H1 (cell line): ENCODE data around the gene ARF3. TPM values are rescaled to one million over a fixed set of nuclear protein-coding genes. Genes with fewer than 3 reads are reported as not detected.

Experiments
- CTCF ChIA-PET: fragments of 300-600 bp; sonication (Branson Sonifier 250); formaldehyde crosslinking; loops from one replicate; lab custom pipeline; 2021; ENCODE audit not compliant: partially characterized antibody; lab: Charles Lee
- POLR2A ChIA-PET: fragments of 300-600 bp; sonication (Branson Sonifier 250); formaldehyde crosslinking; loops from one replicate; lab custom pipeline; 2021; ENCODE audit warnings: inconsistent platforms; ENCODE audit not compliant: partially characterized antibody; lab: Charles Lee
- DNase-seq, 2 experiments: peaks; one replicate each; pipeline versions ENCODE4 v3.0.0 to v3.0.0-alpha.2; 2010 to 2022; ENCODE audit warnings: low spot score in 2 of 2, low read depth in 1 of 2, mixed read lengths in 1 of 2
- FAIRE-seq: peaks from 2 replicates; lab custom pipeline; 2011; peaks lifted over from hg19 to GRCh38; lab: Jason Lieb, UNC
- H2AFZ ChIP-seq: 2 replicates; pipeline ENCODE4 v1.8.1; 2012; ENCODE audit warnings: low read length, inconsistent platforms
- H2AK5ac ChIP-seq: 2 replicates; pipeline ENCODE4 v1.6.1; 2013; ENCODE audit warnings: low read depth, low read length
- H2BK120ac ChIP-seq: replicated peaks from 2 replicates; pipeline ENCODE3; 2013; ENCODE audit warnings: low read depth, low read length, inconsistent platforms
- H2BK12ac ChIP-seq: 2 replicates; pipeline ENCODE4 v1.6.1; 2013; ENCODE audit warnings: low read depth, low read length
- H2BK15ac ChIP-seq: 2 replicates; pipeline ENCODE4 v1.6.1; 2013; ENCODE audit warnings: low read length
- H2BK20ac ChIP-seq: 2 replicates; pipeline ENCODE4 v1.6.1; 2013; ENCODE audit warnings: low read length
- H2BK5ac ChIP-seq: 2 replicates; pipeline ENCODE4 v1.6.1; 2013; ENCODE audit warnings: low read depth, low read length
- H3K14ac ChIP-seq: 2 replicates; pipeline ENCODE4 v1.6.1; 2013; ENCODE audit warnings: inconsistent platforms; ENCODE audit not compliant: insufficient read length
- H3K18ac ChIP-seq: 2 replicates; pipeline ENCODE4 v1.6.1; 2013; ENCODE audit warnings: low read length; ENCODE audit errors: extremely low read depth
- H3K23ac ChIP-seq: 2 replicates; pipeline ENCODE4 v1.6.1; 2013; ENCODE audit warnings: inconsistent platforms; ENCODE audit not compliant: insufficient read length
- H3K23me2 ChIP-seq: 2 replicates; pipeline ENCODE4 v1.6.1; 2013; ENCODE audit warnings: low read depth, low read length
- H3K27ac ChIP-seq: 2 replicates; pipeline ENCODE4 v1.6.1; 2011; ENCODE audit warnings: low read depth, low read length, inconsistent platforms
- H3K27me3 ChIP-seq, 4 experiments: replicated peaks in 1 of 4; 1 replicate in 1 of 4; 2 replicates in 3 of 4; pipeline versions ENCODE4 v1.6.1 to v1.8.1; 2011 to 2013; ENCODE audit warnings: low read length in 3 of 4, mild to moderate bottlenecking in 3 of 4, inconsistent platforms in 2 of 4, mixed read lengths in 2 of 4, moderate library complexity in 1 of 4; ENCODE audit not compliant: control insufficient read depth in 3 of 4, insufficient read depth in 3 of 4; ENCODE audit errors: extremely low read depth in 1 of 4
- H3K36me3 ChIP-seq, 4 experiments: 2 replicates each; pipeline versions ENCODE4 v1.6.1 to v1.8.1; 2011 to 2013; ENCODE audit warnings: mild to moderate bottlenecking in 4 of 4, low read length in 3 of 4, moderate library complexity in 2 of 4, control low read depth in 1 of 4, inconsistent platforms in 1 of 4; ENCODE audit not compliant: insufficient read depth in 4 of 4, control insufficient read depth in 2 of 4
- H3K4ac ChIP-seq: replicated peaks from 2 replicates; pipeline ENCODE3; 2013; ENCODE audit warnings: low read length, low read depth, mixed read lengths, inconsistent platforms; ENCODE audit not compliant: insufficient read length
- H3K4me1 ChIP-seq, 4 experiments: replicated peaks in 1 of 4; 1 replicate in 1 of 4; 2 replicates in 3 of 4; pipeline versions ENCODE4 v1.6.1 to v1.8.1; 2011 to 2013; ENCODE audit warnings: low read length in 3 of 4, inconsistent platforms in 2 of 4, mixed read lengths in 1 of 4; ENCODE audit not compliant: insufficient read depth in 4 of 4, control insufficient read depth in 3 of 4
- H3K4me2 ChIP-seq, 2 experiments: 2 replicates each; pipeline versions ENCODE4 v1.6.1 to v1.8.1; 2011 to 2013; ENCODE audit warnings: low read depth in 2 of 2, low read length in 2 of 2, control low read depth in 1 of 2, inconsistent platforms in 1 of 2, mild to moderate bottlenecking in 1 of 2; ENCODE audit not compliant: insufficient read depth in 1 of 2
- H3K4me3 ChIP-seq, 4 experiments: fragments of 200-600, 300-600 bp in 1 of 4; sonication (generic), shearing (Covaris generic), sonication (Bioruptor Twin) in 1 of 4; 2 replicates each; pipeline versions ENCODE4 v1.5.1 to v1.8.1; 2011 to 2016; ENCODE audit warnings: low read length in 4 of 4, low read depth in 3 of 4, control low read depth in 2 of 4, inconsistent platforms in 2 of 4, mild to moderate bottlenecking in 2 of 4, mixed read lengths in 1 of 4, moderate library complexity in 1 of 4; ENCODE audit not compliant: insufficient read depth in 2 of 4; ENCODE audit errors: extremely low read depth in 1 of 4
- H3K56ac ChIP-seq: replicated peaks from 2 replicates; pipeline ENCODE3; 2013; ENCODE audit warnings: low read depth, mild to moderate bottlenecking, mixed read lengths, low read length, inconsistent platforms; ENCODE audit not compliant: insufficient read length
- H3K79me1 ChIP-seq: 2 replicates; pipeline ENCODE4 v1.6.1; 2013; ENCODE audit warnings: low read depth, low read length, control low read depth
- H3K79me2 ChIP-seq, 2 experiments: 2 replicates each; pipeline versions ENCODE4 v1.6.1 to v1.8.1; 2012 to 2013; ENCODE audit warnings: low read length in 2 of 2, mild to moderate bottlenecking in 2 of 2, inconsistent platforms in 1 of 2; ENCODE audit not compliant: insufficient read depth in 2 of 2, control insufficient read depth in 1 of 2
- H3K9ac ChIP-seq, 4 experiments: replicated peaks in 1 of 4; 1 replicate in 1 of 4; 2 replicates in 3 of 4; pipeline versions ENCODE4 v1.6.1 to v1.8.1; 2011 to 2013; ENCODE audit warnings: low read depth in 3 of 4, low read length in 3 of 4, control low read depth in 2 of 4, mild to moderate bottlenecking in 2 of 4, moderate library complexity in 2 of 4, inconsistent platforms in 1 of 4; ENCODE audit errors: extremely low read depth in 1 of 4
- H3K9me3 ChIP-seq, 2 experiments: 2 replicates each; pipeline versions ENCODE4 v1.6.1 to v1.8.1; 2012 to 2013; ENCODE audit warnings: mild to moderate bottlenecking in 2 of 2, moderate library complexity in 2 of 2, control low read depth in 1 of 2, inconsistent platforms in 1 of 2, low read depth in 1 of 2, low read length in 1 of 2, mixed read lengths in 1 of 2; ENCODE audit not compliant: insufficient read depth in 2 of 2
- H4K20me1 ChIP-seq, 2 experiments: replicated peaks in 1 of 2; 2 replicates each; pipeline versions ENCODE3 to v1.8.1; 2011 to 2013; ENCODE audit warnings: inconsistent platforms in 2 of 2, low read length in 2 of 2, mild to moderate bottlenecking in 1 of 2; ENCODE audit not compliant: insufficient read depth in 2 of 2, control insufficient read depth in 1 of 2
- H4K5ac ChIP-seq: 2 replicates; pipeline ENCODE4 v1.6.1; 2013; ENCODE audit warnings: low read length, low read depth, mixed read lengths, inconsistent platforms; ENCODE audit not compliant: insufficient read length
- H4K8ac ChIP-seq: 2 replicates; pipeline ENCODE4 v1.8.0; 2013; ENCODE audit warnings: mild to moderate bottlenecking, moderate library complexity, low read length, inconsistent platforms; ENCODE audit not compliant: insufficient read depth; ENCODE audit errors: extremely low read depth
- H4K91ac ChIP-seq: replicated peaks from 2 replicates; pipeline ENCODE3; 2013; ENCODE audit warnings: low read length, mixed read lengths, inconsistent platforms; ENCODE audit not compliant: insufficient read length
- ATF3 ChIP-seq: IDR thresholded peaks from 2 replicates; pipeline ENCODE4 v1.6.1; 2011; ENCODE audit warnings: low read depth, mild to moderate bottlenecking, low read length; ENCODE audit not compliant: insufficient read depth
- BCL11A ChIP-seq, 2 experiments: IDR thresholded peaks; one replicate each; pipeline ENCODE4 v1.6.1; 2011; ENCODE audit warnings: low read depth in 2 of 2, low read length in 2 of 2, mild to moderate bottlenecking in 2 of 2
- CTBP2 ChIP-seq: IDR thresholded peaks from 2 replicates; pipeline ENCODE4 v1.7.0; 2011; ENCODE audit warnings: borderline replicate concordance, mild to moderate bottlenecking, moderate library complexity, mixed read lengths, low read length; ENCODE audit not compliant: insufficient read depth, insufficient read length
- GTF2F1 ChIP-seq: IDR thresholded peaks from 2 replicates; pipeline ENCODE4 v1.6.1; 2012; ENCODE audit warnings: low read depth, low read length, improper control_type of control experiment, borderline replicate concordance
- HDAC6 ChIP-seq: IDR thresholded peaks from one replicate; pipeline ENCODE4 v1.7.1; 2012; ENCODE audit warnings: low read depth, mild to moderate bottlenecking, inconsistent platforms, low read length, moderate library complexity
- KDM5A ChIP-seq: fragments of 200-600 bp; IDR thresholded peaks from 2 replicates; pipeline ENCODE4 v1.7.1; 2012; ENCODE audit warnings: mild to moderate bottlenecking, low read length, inconsistent platforms, mixed read lengths
- POLR2AphosphoS5 ChIP-seq: IDR thresholded peaks from 2 replicates; pipeline ENCODE4 v1.6.1; 2011; ENCODE audit warnings: low read depth, low read length
- RFX5 ChIP-seq: IDR thresholded peaks from 2 replicates; pipeline ENCODE4 v1.6.1; 2011; ENCODE audit warnings: low read depth, low read length, improper control_type of control experiment, borderline replicate concordance
- SP1 ChIP-seq: IDR thresholded peaks from 2 replicates; pipeline ENCODE4 v1.6.1; 2011; ENCODE audit warnings: low read depth, low read length
- SP4 ChIP-seq: IDR thresholded peaks from 2 replicates; pipeline ENCODE4 v1.6.1; 2012; ENCODE audit warnings: low read length, inconsistent platforms
- TEAD4 ChIP-seq: IDR thresholded peaks from 2 replicates; pipeline ENCODE4 v1.6.1; 2012; ENCODE audit warnings: low read depth, low read length, inconsistent platforms, mixed read lengths
- USF2 ChIP-seq: IDR thresholded peaks from 2 replicates; pipeline ENCODE4 v1.6.1; 2011; ENCODE audit warnings: low read length, improper control_type of control experiment
- YY1 ChIP-seq: IDR thresholded peaks from 2 replicates; pipeline ENCODE4 v1.6.1; 2011; ENCODE audit warnings: low read depth, mild to moderate bottlenecking, low read length
- WGBS, 2 experiments: shearing (Covaris generic) in 1 of 2; methylation state at CpG; one replicate each; pipeline versions ENCODE4 v1.1.6 to v1.1.7; 2013 to 2015; ENCODE audit warnings: low lambda C conversion rate in 2 of 2, mixed read lengths in 2 of 2, inconsistent platforms in 1 of 2, low coverage in 1 of 2, missing lambda C conversion rate in 1 of 2; ENCODE audit not compliant: insufficient replicate concordance in 2 of 2, insufficient coverage in 1 of 2, insufficient read length in 1 of 2; ENCODE audit errors: extremely low coverage in 1 of 2, missing lambda C conversion rate in 1 of 2; 5-methylcytosine and 5-hydroxymethylcytosine counted together
- polyA plus RNA-seq, 7 experiments: library from polyadenylated mRNA; depleted of rRNA in 3 of 7; stranded (reverse) in 5 of 7; unstranded in 2 of 7; fragments of >200 nt in 5 of 7; fragments of 200-250 nt in 2 of 7; gene quantifications; 1 replicate in 5 of 7; 2 replicates in 1 of 7; 4 replicates in 1 of 7; pipeline versions ENCODE4 v1.2.1 to v1.2.3, GENCODE V29; 2011 to 2013; ENCODE audit warnings: missing spikeins in 2 of 7, mixed read lengths in 2 of 7
- total RNA-seq: library from RNA; stranded (reverse); fragmentation: NEBNext Ultra II Directional; extraction: Animal tissue kit (Norgen Biotek cat#: 25700); gene quantifications from 2 replicates; pipeline ENCODE4 v1.2.1, GENCODE V29; 2021

Gene ARF3
- total and polyA plus RNA-seq, 2 of the 8 experiments (the other 6 are each of a cell fraction or from before 2014, with no cell fraction given), result 231 to 250 TPM

- no peak overlapping the region for H2BK5ac ChIP-seq
- TF ChIP-seq CTBP2 (no peak), RFX5 (no peak), ATF3 (no peak), SP1 (no peak), KDM5A (no peak), YY1 (no peak), POLR2AphosphoS5 (no peak), USF2 (no peak), TEAD4 (no peak), GTF2F1 (no peak), HDAC6 (no peak), BCL11A (IDR thresholded peaks at IDR 0.05; ENCODE audit: low read depth in 2 of 2, low read length in 2 of 2) (no peak), SP4 (no peak)
Measured at GRCh38 chr12:48946943-48947342, 10.3 kb downstream of the ARF3 start.

More at GRCh38 chr12:48946943-48947342, 10.3 kb downstream of the ARF3 start:
- H2AK5ac ChIP-seq, result no peak overlapping the region
- no peaks in the 10 kb centered on the region for H3K9me3 ChIP-seq
- no peak overlapping the region for H3K4me2 ChIP-seq
- peaks cover 4 to 91% of the 10 kb centered on the region in 2 experiments for H3K79me2 ChIP-seq
- no peak overlapping the region for H3K4me3 ChIP-seq
- POLR2A ChIA-PET, result interaction anchor here (0.6 to 8.7 kb wide), 5 partner anchors 8 to 94 kb away, joined by 3 to 77 read pairs (median 5); partner anchors contain the start of genes ARF3 and RND1
- H3K79me1 ChIP-seq, result peaks cover 5% of the 10 kb centered on the region
- no peak overlapping the region for H3K14ac ChIP-seq
- no peak overlapping the region for H4K8ac ChIP-seq
- no peak overlapping the region for H3K23ac ChIP-seq
- H3K27me3 ChIP-seq, result no peaks in the 10 kb centered on the region
- no peak overlapping the region for H2BK120ac ChIP-seq
- no peak overlapping the region for H4K5ac ChIP-seq
- H3K56ac ChIP-seq, result no peak overlapping the region
- H3K9ac ChIP-seq, result no peak overlapping the region
- no peak overlapping the region for H4K91ac ChIP-seq
- H3K4ac ChIP-seq, result no peak overlapping the region
- H2BK20ac ChIP-seq, result no peak overlapping the region
- DNase-seq (no peak), FAIRE-seq (no peak)
- peaks cover 11 to 20% of the 10 kb centered on the region in 2 experiments for H4K20me1 ChIP-seq
- H2BK15ac ChIP-seq, result no peak overlapping the region
- H3K36me3 ChIP-seq, result peaks cover 0 to 5% (median 0%) of the 10 kb centered on the region in 4 experiments; a peak in 2 of 8 replicates
- H3K18ac ChIP-seq, result no peak overlapping the region
- no peaks in the 10 kb centered on the region; a peak in 1 of 7 replicates for H3K4me1 ChIP-seq
- H3K27ac ChIP-seq, result no peak overlapping the region
- no peaks in the 10 kb centered on the region for H3K23me2 ChIP-seq
- CTCF ChIA-PET, result interaction anchor here (0.6 to 19.9 kb wide), 7 partner anchors 16 to 656 kb away, joined by 3 to 280 read pairs (median 3); partner anchors contain the start of gene FKBP11
- H2BK12ac ChIP-seq, result no peak overlapping the region
- 89% methylated on average over 6 of the region's 6 CpGs; no CpG with 5 or more reads in 1 of the 2 experiments for WGBS, 2 experiments
- H2AFZ ChIP-seq, result no peak overlapping the region
